C1 segment of cervical spinal cord (tissue), 14 donors: Measurements from ENCODE around the gene STAMBPL1.
"Not testable (repeated sequence)": the region's sequence is repeated elsewhere in the genome, so short reads cannot be mapped to it uniquely, and the experiment has no call there.

Source experiments
- DNase-seq, 14 donors: peaks; one replicate each; lab custom pipeline; 2025; lab: John Stamatoyannopoulos, UW

STAMBPL1 gene

GRCh38 chr10:88854684-88855083 lies 25.4 kb upstream of the STAMBPL1 start:
- DNase-seq = no peak

GRCh38 chr10:88857831-88858230 lies 22.2 kb upstream of the STAMBPL1 start:
- DNase-seq = no peak

GRCh38 chr10:88858491-88858890 lies 21.6 kb upstream of the STAMBPL1 start:
- DNase-seq = no peak

GRCh38 chr10:88861036-88861435 lies 19.0 kb upstream of the STAMBPL1 start:
- DNase-seq = no peak

- no peak for DNase-seq
Measured at GRCh38 chr10:88865281-88865876, 14.7 kb upstream of the STAMBPL1 start.

GRCh38 chr10:88866454-88866853 lies 13.6 kb upstream of the STAMBPL1 start:
- no peak for DNase-seq

- no peak for DNase-seq
Measured at GRCh38 chr10:88870089-88870488, 10.0 kb upstream of the STAMBPL1 start.

- DNase-seq = no peak
Measured at GRCh38 chr10:88873757-88874156, 6.3 kb upstream of the STAMBPL1 start.

GRCh38 chr10:88874281-88874680 lies 5.8 kb upstream of the STAMBPL1 start:
- no peak for DNase-seq

GRCh38 chr10:88875081-88875480 lies 5.0 kb upstream of the STAMBPL1 start:
- DNase-seq = no peak

GRCh38 chr10:88877298-88877697 lies 2.7 kb upstream of the STAMBPL1 start:
- no peak for DNase-seq

- peak in 13 of 14 donors; percentile 54 to 93 (median 85) for DNase-seq
Measured at GRCh38 chr10:88880282-88881076, 434 bp downstream of the STAMBPL1 start.

GRCh38 chr10:88881320-88881719 lies 1.3 kb downstream of the STAMBPL1 start:
- DNase-seq = peak in 3 of 14 donors; percentile 21 to 54 (median 29)

- DNase-seq = peak in 1 of 14 donors; percentile 30
Measured at GRCh38 chr10:88881922-88882645, 2.0 kb downstream of the STAMBPL1 start.

GRCh38 chr10:88882646-88883447 lies 2.8 kb downstream of the STAMBPL1 start:
- not testable (repeated sequence) for DNase-seq

- no peak for DNase-seq
Measured at GRCh38 chr10:88883448-88883809, 3.4 kb downstream of the STAMBPL1 start.

GRCh38 chr10:88886557-88886956 lies 6.5 kb downstream of the STAMBPL1 start:
- DNase-seq = no peak

- DNase-seq = no peak
Measured at GRCh38 chr10:88888810-88889445, 8.9 kb downstream of the STAMBPL1 start.

GRCh38 chr10:88889559-88890337 lies 9.7 kb downstream of the STAMBPL1 start:
- no peak for DNase-seq

- no peak for DNase-seq
Measured at GRCh38 chr10:88890681-88891381, 10.8 kb downstream of the STAMBPL1 start.
